Measurements from ENCODE around the gene SGMS1. TPM values are rescaled to one million over a fixed set of nuclear protein-coding genes. Genes with fewer than 3 reads are reported as not detected.

The SGMS1 gene
- total RNA-seq, 1 experiment from 2014 or later, result 19.7 TPM

DNA sequence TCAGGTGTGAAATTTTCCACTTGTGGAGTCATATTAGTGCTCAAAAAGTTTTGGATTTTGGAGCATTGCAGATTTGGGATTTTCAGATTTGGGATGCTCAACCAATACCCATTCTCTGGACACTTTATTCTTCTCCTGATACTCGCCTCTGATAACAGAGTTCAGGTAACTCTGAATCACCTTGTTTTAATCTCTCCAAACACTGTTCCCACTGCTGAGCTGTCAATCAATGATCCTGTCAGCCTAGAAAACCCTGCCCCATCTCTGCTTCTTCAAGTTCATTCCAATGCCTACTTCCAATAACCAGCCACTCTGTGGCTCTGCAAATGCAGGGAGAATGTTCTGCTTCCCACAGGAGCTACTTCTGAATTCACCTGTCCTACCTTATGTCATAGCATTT is 21.8 kb downstream of the SGMS1 start:
- H3K9me3 ChIP-seq, result no peaks in the 10 kb centered on the region
- no peak overlapping the region for H3K4me3 ChIP-seq
- H3K27me3 ChIP-seq, result no peaks in the 10 kb centered on the region
- no peaks in the 10 kb centered on the region for H3K36me3 ChIP-seq
- no peak for DNase-seq

DNA sequence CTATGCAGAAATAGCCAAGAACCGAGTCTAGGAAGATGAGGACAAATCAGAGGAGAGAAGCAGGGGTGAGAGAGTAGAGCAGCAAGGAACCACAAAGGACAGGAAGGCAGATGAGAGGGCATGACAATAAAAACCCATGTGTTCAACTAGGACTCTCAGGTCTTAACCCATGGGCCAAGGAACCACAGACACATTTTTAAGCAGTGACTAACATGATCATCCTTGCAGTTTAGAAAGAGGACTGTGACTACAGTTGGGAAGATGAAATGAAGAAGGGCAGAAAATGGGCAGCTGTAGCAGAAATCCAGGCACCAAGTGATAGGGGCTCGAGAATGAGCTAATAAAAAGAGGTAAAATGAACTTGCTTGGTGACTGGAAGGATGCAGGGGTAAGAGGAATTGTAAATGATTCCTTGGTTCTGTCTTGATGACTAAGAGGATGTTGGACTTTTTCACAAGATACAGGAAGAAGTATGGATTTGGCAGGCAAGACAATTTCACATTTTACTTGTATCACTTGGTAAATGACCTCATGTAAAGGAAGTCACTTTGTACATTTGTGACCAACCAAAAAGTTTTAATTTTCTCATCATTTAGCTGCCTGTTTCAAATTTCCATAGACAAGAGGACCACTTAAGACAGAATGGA is 22.8 kb downstream of the SGMS1 start:
- H3K27me3 ChIP-seq, result no peaks in the 10 kb centered on the region
- H3K4me3 ChIP-seq, result no peak overlapping the region
- no peaks in the 10 kb centered on the region for H3K36me3 ChIP-seq
- no peaks in the 10 kb centered on the region for H3K9me3 ChIP-seq
- DNase-seq, result no peak

DNA sequence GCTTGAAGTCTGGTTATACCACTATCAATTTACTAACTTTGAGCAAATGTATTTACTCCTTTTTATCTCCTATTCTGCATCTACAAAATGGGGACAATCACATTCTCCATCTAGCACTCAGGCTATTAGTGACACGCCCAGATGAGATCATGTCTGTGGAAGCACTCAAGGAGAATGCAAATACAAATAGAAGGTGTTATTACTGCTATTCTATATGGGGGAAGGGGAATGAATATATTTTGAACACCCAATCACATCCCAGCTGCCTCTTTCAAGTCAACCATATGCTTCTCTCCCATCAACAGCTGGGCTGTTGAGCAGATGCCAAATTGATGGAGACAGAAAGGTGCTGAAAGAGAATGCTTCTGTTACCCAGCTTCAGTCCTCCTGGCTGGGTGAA is 23.5 kb downstream of the SGMS1 start:
- Histone ChIP-seq H3K9me3 (no peaks in the 10 kb centered on the region), H3K4me3 (no peak overlapping the region), H3K27me3 (no peaks in the 10 kb centered on the region), H3K36me3 (no peaks in the 10 kb centered on the region)
- DNase-seq, result no peak

DNA sequence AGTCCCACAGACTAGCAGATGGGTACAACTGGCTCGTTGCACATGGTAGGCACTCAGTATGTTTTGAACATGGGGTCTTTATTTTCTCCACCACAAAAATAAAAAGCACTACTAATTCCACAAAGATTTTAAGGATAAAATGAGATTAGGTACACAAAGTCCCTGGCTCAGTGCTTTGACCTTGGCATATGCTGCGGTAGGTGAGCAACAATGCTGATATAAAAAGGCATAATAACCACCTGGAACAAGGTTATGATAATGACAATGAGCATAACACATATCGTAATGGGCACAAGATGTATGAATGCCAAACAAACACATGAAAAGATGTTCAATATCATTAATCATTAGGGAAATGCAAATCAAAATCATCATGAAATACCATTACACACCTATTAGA is 26.9 kb downstream of the SGMS1 start:
- DNase-seq, result no peak
- H3K4me3 ChIP-seq, result no peak overlapping the region
- H3K9me3 ChIP-seq, result no peaks in the 10 kb centered on the region
- no peaks in the 10 kb centered on the region for H3K36me3 ChIP-seq
- no peaks in the 10 kb centered on the region for H3K27me3 ChIP-seq

DNA sequence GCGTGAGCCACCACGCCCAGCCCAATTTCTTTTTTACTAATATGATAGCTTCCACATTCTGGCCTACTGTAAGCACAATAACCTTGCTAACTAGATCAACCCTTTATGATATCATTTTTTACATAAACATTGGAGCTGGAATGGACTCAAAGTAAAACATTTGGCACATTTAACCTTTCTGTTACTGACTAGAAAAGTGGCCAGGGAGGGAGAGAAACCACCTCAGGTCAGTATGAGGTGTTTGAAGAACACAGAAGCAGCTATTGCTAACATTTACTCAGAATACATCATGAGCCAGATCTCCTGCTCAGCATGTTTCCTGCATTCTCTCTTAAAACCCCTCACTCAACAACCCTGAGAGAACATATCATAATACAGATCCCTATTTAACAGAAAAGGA is 27.3 kb downstream of the SGMS1 start:
- no peaks in the 10 kb centered on the region for H3K27me3 ChIP-seq
- no peaks in the 10 kb centered on the region for H3K36me3 ChIP-seq
- no peak overlapping the region for H3K4me3 ChIP-seq
- no peak for DNase-seq
- no peaks in the 10 kb centered on the region for H3K9me3 ChIP-seq

DNA sequence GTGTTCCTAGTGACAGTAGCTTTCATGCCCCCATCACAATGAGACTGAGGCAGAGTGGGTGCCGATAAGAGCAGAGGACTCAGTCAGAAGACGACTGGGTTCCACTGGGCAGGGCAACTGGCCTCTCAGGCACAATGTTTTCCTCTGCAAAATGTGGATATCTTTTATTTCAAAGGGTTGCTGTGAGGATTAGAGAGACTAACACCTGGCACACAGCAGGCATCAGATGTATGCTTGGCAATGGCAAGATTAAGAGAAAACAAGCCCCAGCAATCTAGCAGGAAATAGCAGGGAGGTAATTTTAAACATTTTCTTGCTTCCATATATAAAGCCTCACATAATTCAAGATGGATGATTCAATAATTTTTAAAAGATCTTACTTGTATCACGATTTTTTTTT is 28.0 kb downstream of the SGMS1 start:
- Histone ChIP-seq H3K9me3 (no peaks in the 10 kb centered on the region), H3K36me3 (no peaks in the 10 kb centered on the region), H3K27me3 (no peaks in the 10 kb centered on the region), H3K4me3 (no peak overlapping the region)
- no peak for DNase-seq

DNA sequence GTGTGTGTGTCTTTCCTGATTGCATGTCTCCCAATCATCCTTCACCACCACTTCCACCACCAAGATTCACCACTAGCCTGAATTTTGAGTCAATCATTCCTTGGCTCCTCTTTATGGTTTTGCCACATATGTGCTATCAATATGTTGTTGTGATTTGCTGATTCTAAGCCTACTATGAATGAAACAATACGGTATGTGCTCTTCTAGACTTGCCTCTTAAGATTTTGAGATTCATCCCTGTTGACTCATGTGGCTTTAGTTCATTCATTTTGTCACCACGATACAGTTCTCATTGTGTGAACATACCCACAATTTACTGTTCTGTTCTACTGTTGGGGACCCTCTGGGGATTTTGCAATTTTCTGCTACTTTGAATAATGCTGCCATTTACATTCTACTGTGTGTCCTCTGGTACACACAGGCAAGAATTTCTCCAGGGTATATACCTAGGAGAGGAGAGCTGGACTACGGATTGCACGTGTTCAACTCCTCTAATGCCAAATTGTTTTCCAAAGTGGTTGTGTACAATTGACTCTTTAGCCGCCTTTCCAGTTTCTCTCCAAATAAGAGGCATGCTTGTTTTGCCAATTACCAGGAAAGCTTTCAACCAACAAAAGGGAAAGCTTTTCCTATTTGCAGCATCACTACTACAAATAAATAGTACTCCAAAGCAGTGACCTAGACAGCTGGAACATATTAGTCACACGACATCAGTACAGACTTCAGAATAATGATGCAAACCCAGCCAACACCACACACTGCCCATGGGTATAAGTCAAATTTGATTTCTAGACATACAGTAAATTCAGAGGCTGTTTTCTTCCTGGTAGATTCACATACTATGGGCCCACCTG is 30.0 kb downstream of the SGMS1 start:
- no peaks in the 10 kb centered on the region for H3K27me3 ChIP-seq
- no peak overlapping the region for H3K4me3 ChIP-seq
- H3K9me3 ChIP-seq, result no peaks in the 10 kb centered on the region
- DNase-seq, result peak; percentile 45
- no peaks in the 10 kb centered on the region for H3K36me3 ChIP-seq

DNA sequence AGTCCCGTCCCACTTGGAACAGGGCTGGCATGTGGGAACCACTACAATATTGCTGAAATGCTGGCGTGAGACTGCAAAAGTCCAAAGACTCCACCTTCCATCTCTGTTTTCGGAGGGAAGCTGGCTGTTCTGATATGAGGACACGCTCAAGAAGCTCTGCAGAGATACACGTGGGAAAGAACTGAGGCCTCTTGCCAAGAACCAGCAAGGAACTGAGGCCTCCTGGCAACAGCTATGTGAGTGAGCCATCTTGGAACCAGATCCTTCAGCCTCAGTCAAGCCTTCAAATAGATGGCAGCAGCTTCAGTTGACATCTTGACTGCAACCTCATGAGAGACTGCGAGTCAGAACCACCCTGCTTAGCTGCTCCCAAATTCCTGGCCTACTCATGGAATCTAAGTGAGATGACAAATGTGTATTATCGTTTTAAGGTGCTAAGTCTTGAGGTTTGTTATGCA is 30.8 kb downstream of the SGMS1 start:
- Histone ChIP-seq H3K36me3 (no peaks in the 10 kb centered on the region), H3K4me3 (no peak overlapping the region), H3K9me3 (no peaks in the 10 kb centered on the region), H3K27me3 (no peaks in the 10 kb centered on the region)
- peak; percentile 63 for DNase-seq

DNA sequence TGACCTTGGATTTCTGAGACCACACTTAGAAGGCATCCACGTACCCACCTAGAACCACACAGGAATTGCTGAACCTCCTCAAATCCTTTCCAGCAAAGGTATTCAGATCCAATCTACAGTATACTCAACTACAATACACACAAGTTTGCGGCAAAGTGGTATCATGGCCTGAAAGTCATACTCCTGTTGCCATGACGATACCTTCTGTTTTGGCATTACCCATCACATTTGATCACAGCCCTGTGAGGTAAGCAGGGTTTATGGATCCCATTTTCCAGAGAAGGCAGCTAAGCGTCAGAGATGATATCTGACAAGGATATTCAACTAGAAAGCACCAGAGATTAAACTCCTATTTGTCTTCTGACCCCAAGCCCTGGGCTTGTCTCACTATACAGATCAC is 32.8 kb downstream of the SGMS1 start:
- no peaks in the 10 kb centered on the region for H3K27me3 ChIP-seq
- no peaks in the 10 kb centered on the region for H3K9me3 ChIP-seq
- no peak for DNase-seq
- H3K4me3 ChIP-seq, result no peak overlapping the region
- H3K36me3 ChIP-seq, result no peaks in the 10 kb centered on the region

DNA sequence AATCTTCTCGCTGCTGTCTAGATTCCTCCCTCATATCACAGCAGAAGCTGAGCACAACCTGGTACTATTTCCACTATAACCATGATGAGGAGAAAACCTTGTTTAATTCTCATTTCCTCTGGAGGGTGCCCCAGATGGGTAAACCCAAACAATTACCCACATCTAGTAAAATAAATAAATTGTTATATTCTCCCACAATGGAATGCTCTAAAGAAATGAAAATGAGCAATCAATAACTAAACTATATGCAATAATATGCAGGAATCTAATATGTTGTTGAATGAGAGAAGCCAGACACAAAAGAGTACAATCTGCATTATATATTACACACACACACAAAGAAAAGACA is 37.0 kb downstream of the SGMS1 start:
- Histone ChIP-seq H3K9me3 (no peaks in the 10 kb centered on the region), H3K36me3 (no peaks in the 10 kb centered on the region), H3K27me3 (no peaks in the 10 kb centered on the region), H3K4me3 (no peak overlapping the region)
- DNase-seq, result no peak

DNA sequence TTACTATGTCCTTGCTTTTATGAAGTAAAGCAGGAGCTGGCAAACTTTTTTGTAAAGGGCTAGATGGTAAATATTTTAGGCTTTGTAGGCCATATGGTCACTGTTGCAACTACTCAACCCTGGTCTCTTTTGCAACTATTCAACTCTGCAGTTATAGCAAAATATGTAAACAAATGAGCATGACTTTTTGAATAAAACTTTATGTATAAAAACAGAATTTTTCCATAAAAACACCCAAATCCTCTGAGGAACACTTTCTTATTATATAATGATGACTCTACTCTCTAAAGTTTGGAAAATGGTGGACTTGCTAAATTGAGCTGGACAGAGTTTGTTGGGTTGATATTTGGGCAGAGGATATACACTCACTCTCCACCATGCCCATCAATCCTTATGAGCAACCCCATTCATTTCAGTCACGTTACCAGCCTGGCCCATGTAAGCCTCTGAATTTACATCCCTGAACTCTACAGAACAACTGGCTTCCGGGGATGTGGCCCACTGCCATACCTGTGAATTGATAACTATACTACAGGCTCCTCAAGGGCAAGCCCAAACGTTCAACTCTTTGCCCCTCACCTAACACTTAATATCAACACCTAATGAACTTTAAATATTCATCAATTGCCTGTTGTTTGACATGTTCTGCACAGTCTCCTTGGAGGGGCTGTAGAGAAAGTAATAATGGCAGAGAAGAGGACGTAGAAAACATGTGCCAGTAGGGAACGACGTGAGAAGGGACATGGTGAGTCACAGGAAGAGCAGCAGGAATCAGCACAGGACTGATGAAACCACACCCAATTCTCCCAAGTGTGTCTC is 37.6 kb downstream of the SGMS1 start:
- H3K4me3 ChIP-seq, result no peak overlapping the region
- no peak for DNase-seq
- no peaks in the 10 kb centered on the region for H3K27me3 ChIP-seq
- no peaks in the 10 kb centered on the region for H3K9me3 ChIP-seq
- H3K36me3 ChIP-seq, result no peaks in the 10 kb centered on the region

DNA sequence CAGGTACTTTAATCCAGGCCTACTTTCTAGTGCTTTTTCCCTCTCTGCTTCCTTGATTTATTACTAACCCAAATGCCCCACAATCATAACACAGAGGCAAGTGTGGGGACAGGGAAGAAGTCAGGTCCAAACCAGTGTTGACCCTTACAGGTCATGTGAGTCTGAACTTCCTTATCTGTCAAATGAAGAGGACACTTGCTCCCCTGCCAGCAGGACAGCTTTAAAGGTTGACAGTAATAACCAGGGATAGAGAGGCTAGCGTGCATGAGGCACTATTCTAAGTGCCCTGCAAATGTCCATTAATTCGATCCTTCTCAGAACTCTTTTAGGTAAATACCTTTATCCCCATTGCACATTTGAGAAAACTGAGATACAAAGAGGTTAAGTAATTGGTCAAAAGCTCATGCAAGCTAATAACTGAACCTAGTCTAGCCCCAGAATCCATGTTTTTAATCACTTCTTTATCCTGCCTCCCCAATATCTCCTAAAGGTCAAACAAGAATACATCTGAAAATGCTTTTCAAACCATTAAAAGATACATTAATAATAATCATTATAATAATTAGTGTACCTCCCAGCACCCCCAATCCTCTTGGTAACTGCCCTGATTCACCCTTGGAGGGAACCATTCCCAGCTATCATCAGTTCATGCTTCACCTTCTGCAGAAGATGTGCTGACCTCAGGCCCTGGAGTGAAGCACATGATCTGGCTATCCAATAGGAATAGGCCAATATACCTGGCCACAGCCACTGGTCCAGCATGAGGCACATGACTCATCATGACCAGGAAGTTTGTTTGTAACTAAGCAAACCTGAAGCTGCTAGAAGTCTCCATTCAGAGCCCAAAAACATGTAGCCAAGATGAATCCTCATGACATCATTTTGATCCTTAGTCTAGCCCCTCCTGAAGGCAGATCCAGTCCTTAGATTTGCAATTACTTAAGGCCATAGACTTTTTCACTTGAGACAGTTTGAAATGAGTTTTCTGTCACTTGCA is 40.7 kb downstream of the SGMS1 start:
- no peaks in the 10 kb centered on the region for H3K9me3 ChIP-seq
- no peaks in the 10 kb centered on the region for H3K36me3 ChIP-seq
- no peaks in the 10 kb centered on the region for H3K27me3 ChIP-seq
- no peak overlapping the region for H3K4me3 ChIP-seq
- peak; percentile 11 for DNase-seq

DNA sequence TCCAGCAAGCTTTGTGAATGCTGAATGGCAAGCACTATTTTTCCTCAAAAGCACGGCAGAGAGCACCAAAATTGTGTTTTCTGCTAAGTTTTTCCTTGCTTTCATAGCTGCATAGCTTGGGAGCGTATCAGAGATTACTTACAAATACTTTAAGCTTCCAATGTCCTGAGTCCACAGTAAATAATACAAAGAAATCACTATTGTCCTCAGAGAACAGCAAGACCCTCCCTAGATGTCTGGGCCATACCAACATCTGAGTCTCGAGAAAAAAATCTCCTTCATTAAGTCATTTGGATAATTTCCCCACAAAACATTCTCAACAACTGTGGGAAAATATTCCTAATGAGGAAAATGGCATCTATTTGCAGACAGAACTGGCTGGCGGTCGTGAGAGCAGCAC is 41.7 kb downstream of the SGMS1 start:
- H3K9me3 ChIP-seq, result no peaks in the 10 kb centered on the region
- DNase-seq, result no peak
- no peaks in the 10 kb centered on the region for H3K27me3 ChIP-seq
- H3K36me3 ChIP-seq, result no peaks in the 10 kb centered on the region
- no peak overlapping the region for H3K4me3 ChIP-seq

DNA sequence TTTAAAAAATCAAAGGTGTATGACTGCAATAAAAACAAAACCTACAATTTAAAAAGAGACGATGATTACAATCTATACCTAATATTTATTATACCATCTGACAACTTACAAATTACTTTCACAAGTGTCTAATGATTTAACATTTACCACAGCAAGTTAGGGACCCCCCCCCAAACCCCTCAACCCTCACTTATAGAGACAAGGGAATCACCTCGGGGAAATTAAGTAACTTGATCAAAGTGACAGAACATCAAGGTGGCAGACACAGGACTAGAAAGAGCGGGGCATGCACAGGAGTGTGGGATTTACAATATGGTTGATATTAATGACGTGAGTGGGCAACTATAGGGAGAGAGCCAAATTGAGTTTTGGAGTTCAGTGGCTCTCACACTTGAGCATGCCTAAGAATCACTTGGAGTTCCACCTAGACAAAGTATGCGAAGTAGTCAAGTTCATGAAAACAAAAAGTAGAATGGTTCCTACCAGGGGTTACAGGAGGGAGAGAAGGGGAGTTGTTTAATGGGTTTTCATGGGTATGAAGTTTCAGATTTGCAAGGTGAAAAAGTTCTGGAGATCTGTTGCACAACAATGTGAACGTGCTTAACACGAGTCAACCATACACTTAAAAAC is 43.4 kb downstream of the SGMS1 start:
- Histone ChIP-seq H3K27me3 (no peaks in the 10 kb centered on the region), H3K36me3 (no peaks in the 10 kb centered on the region), H3K9me3 (no peaks in the 10 kb centered on the region), H3K4me3 (no peak overlapping the region)
- DNase-seq, result no peak

DNA sequence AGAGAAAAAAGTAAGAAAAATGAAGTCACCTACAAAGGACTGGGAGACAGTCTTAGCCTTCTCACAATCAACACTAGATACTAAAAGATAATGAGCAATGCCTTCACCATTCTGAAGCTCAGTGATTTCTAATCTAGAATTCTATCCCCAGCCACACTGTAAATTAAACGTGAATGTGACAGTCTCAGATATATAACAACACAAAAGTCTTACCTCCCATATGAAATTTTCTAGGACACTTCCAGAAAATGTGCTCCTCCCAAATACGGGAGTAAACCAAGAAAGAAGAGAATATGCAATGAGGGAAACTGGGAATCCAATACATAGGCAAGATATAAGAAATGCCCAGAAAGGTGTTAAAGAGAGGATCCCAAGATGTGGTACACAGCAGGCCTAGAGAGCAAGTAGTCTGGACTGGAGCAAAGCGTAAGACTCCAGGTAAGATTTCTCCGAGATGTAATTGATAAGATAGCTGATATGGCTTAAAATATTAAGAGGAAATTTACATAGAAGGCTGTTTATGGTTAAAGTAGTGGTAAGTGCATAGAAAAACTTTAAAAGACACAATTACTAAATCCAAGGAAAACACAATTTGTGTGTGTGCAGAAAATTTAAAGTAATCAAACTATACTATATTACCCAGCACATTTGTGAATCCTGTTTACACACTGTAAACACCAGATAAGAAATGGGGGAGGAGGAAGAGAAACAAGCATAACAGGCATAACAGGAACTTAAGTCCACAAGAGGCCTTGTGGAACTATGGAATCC is 44.1 kb downstream of the SGMS1 start:
- Histone ChIP-seq H3K4me3 (no peak overlapping the region), H3K36me3 (no peaks in the 10 kb centered on the region), H3K9me3 (no peaks in the 10 kb centered on the region), H3K27me3 (no peaks in the 10 kb centered on the region)
- DNase-seq, result no peak
